ENCODE data around the gene XRCC5. TPM values are rescaled to one million over a fixed set of nuclear protein-coding genes. Genes with fewer than 3 reads are reported as not detected.
A peak's percentile ranks its signal among the peaks of the same experiment; 100 is the strongest.

Gene XRCC5
- total RNA-seq, 1 experiment from 2014 or later: 618 TPM

DNA sequence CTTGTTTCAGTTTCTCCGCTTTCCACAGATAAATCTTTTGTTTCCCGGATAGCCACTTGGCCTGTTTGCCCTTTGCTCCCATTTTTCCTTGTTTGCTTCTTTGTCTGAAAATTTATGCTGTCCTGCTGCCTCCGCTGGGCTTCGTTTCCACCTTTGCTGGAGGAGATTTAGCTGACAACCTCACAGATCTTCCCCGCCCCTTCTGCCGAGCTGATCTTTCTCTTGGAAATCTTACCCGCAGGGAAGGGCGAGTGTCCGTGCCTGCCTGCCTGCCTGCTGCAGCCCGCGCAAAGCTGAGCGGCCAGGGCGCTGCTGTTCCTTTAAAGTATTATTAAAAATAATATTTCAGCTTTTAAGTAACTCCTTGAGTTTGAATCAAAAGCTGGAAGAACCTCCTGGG, 1.4 kb upstream of the XRCC5 start:
- Histone ChIP-seq H3K9ac (ENCODE audit: extremely low read depth, insufficient read length, low read length) (no peak overlapping the region), H2BK120ac (ENCODE audit: low read depth, low read length, poor library complexity, severe bottlenecking) (no peak overlapping the region), H3K18ac (ENCODE audit: insufficient read length, low read depth, low read length) (no peak overlapping the region), H2AK5ac (ENCODE audit: insufficient read length, low read length) (no peak overlapping the region), H4K8ac (replicated peaks; ENCODE audit: insufficient read length, low read depth, low read length) (no peak overlapping the region), H3K14ac (ENCODE audit: insufficient read depth, low read length) (no peak overlapping the region), H2BK15ac (ENCODE audit: low read depth, low read length) (no peak overlapping the region), H3K79me1 (ENCODE audit: insufficient read depth, low read depth, low read length, poor library complexity, severe bottlenecking) (no peaks in the 10 kb centered on the region), H4K20me1 (ENCODE audit: control insufficient read depth, insufficient read depth, insufficient read length) (no peaks in the 10 kb centered on the region), H2AFZ (ENCODE audit: low read length) (no peak overlapping the region), H3K23me2 (ENCODE audit: insufficient read length, low read depth, low read length, poor library complexity, severe bottlenecking) (peaks cover 3% of the 10 kb centered on the region), H4K5ac (ENCODE audit: insufficient read length, low read depth, low read length) (no peak overlapping the region), H3K4ac (ENCODE audit: low read depth, low read length) (no peak overlapping the region), H2BK20ac (ENCODE audit: low read depth, low read length, poor library complexity, severe bottlenecking) (no peak overlapping the region), H3K9me3 (ENCODE audit: control insufficient read depth, low read depth, low read length) (no peaks in the 10 kb centered on the region), H3K27me3 (ENCODE audit: insufficient read depth, low read length) (no peaks in the 10 kb centered on the region), H3K79me2 (ENCODE audit: insufficient read depth, low read length) (peaks cover 18% of the 10 kb centered on the region; the same call in 1 of the 2 replicates), H4K91ac (ENCODE audit: insufficient read length, low read depth, low read length) (no peak overlapping the region), H3T11ph (ENCODE audit: low read length) (no peak overlapping the region), H3K23ac (ENCODE audit: insufficient read length, low read depth, low read length) (no peak overlapping the region), H3K4me2 (ENCODE audit: insufficient read depth, insufficient read length, low read length) (peak overlapping the region; percentile 28), H2BK5ac (ENCODE audit: insufficient read length, low read length) (no peak overlapping the region), H3K4me1 (ENCODE audit: insufficient read depth, low read length) (no peaks in the 10 kb centered on the region; the same call in 1 of the 2 replicates), H3K56ac (ENCODE audit: insufficient read length, low read depth, low read length) (no peak overlapping the region), H3K27ac (ENCODE audit: insufficient read length, low read depth, low read length) (no peak overlapping the region), H2BK12ac (ENCODE audit: insufficient read length, low read depth, low read length) (no peak overlapping the region)
- Mint-ChIP-seq H3K36me3 (ENCODE audit: insufficient read depth in 1 of 3, low read depth in 3 of 3) (peaks cover 24 to 31% (median 28%) of the 10 kb centered on the region in 3 experiments), H3K27me3 (ENCODE audit: low read depth) (no peaks in the 10 kb centered on the region), H3K9me3 (peaks cover 0 to 3% of the 10 kb centered on the region in 2 experiments; a peak in 2 of 5 replicates), H3K27ac (peak overlapping the region in 2 of 3 experiments; percentile 88 to 91; a peak in 5 of 7 replicates), H3K4me1 (peaks cover 32 to 39% of the 10 kb centered on the region in 2 experiments), H3K4me3 (peak overlapping the region; percentile 28 to 68)
- TF ChIP-seq, protein P1, sequence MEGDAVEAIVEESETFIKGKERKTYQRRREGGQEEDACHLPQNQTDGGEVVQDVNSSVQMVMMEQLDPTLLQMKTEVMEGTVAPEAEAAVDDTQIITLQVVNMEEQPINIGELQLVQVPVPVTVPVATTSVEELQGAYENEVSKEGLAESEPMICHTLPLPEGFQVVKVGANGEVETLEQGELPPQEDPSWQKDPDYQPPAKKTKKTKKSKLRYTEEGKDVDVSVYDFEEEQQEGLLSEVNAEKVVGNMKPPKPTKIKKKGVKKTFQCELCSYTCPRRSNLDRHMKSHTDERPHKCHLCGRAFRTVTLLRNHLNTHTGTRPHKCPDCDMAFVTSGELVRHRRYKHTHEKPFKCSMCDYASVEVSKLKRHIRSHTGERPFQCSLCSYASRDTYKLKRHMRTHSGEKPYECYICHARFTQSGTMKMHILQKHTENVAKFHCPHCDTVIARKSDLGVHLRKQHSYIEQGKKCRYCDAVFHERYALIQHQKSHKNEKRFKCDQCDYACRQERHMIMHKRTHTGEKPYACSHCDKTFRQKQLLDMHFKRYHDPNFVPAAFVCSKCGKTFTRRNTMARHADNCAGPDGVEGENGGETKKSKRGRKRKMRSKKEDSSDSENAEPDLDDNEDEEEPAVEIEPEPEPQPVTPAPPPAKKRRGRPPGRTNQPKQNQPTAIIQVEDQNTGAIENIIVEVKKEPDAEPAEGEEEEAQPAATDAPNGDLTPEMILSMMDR (conservative IDR thresholded peaks at IDR 0.05): no peak
- WGBS (ENCODE audit: extremely low coverage, insufficient read length, low lambda C conversion rate): no CpG with 5 or more reads among the region's 13 CpGs
- DNase-seq: peak; percentile 63
